Ovary (tissue), 3 donors: ENCODE results near the gene RHBDF1.

Experiments
- EP300 ChIP-seq: sonication (generic); formaldehyde crosslinking; IDR thresholded peaks from one replicate; pipeline ENCODE4 v1.6.1; 2017; ENCODE audit warnings: antibody characterized with exemption
- TF ChIP-seq, protein P1 (sequence below), 3 donors: fragments of 450-650 bp in 2 of 3; fragments of 200-600 bp in 1 of 3; IDR thresholded peaks; one replicate each; pipeline versions ENCODE4 v1.5.1 to v1.8.0; 2016 to 2022; ENCODE audit warnings: antibody characterized with exemption in 3 of 3, mild to moderate bottlenecking in 1 of 3
- donor health status: DM: no; HTN: no; CAD: no.

- TF ChIP-seq, protein P1, sequence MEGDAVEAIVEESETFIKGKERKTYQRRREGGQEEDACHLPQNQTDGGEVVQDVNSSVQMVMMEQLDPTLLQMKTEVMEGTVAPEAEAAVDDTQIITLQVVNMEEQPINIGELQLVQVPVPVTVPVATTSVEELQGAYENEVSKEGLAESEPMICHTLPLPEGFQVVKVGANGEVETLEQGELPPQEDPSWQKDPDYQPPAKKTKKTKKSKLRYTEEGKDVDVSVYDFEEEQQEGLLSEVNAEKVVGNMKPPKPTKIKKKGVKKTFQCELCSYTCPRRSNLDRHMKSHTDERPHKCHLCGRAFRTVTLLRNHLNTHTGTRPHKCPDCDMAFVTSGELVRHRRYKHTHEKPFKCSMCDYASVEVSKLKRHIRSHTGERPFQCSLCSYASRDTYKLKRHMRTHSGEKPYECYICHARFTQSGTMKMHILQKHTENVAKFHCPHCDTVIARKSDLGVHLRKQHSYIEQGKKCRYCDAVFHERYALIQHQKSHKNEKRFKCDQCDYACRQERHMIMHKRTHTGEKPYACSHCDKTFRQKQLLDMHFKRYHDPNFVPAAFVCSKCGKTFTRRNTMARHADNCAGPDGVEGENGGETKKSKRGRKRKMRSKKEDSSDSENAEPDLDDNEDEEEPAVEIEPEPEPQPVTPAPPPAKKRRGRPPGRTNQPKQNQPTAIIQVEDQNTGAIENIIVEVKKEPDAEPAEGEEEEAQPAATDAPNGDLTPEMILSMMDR (IDR thresholded peaks at IDR 0.05), result no peak
- no peak for TF ChIP-seq EP300
Observed at GRCh38 chr16:88613-89012, 16.2 kb upstream of the RHBDF1 start.
